ENCODE measurements around the gene DAPK1.

DAPK1 gene

DNA sequence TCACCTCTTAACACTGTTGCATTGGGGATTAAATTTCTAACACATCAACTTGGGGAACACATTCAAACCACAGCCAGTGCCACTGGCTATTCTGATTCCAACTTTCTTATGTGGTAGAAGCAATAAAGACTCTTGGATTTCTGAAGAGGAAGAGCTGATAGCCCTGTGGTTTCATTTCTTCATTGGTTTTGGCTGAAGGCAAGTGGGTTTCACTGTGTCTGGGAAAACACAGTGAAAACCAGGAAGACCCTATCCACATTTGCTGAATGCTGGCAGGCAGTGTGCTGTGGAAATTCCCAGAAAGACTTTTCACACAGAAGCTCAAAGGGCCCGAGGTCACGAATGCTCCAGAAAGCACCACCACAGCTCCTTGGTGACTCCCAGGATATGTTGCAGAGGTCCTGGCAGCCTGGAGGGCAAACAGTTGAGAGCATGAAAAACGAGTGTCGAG lies 67.1 kb downstream of the DAPK1 start:
- no peak overlapping the region for H3K4me3 ChIP-seq (ENCODE audit: low read depth, low read length)
- DNase-seq (ENCODE audit: low read depth, low spot score), result no peak
- ChIA-PET POLR2A (interaction anchor here (0.6 kb wide), 1 partner anchor 1008 kb away, joined by 3 read pairs; no protein-coding TSS in a partner anchor), CTCF (interaction anchor here (1.0 kb wide), 1 partner anchor 13 kb away, joined by 4 read pairs; no protein-coding TSS in a partner anchor)
- TF ChIP-seq, protein P1, sequence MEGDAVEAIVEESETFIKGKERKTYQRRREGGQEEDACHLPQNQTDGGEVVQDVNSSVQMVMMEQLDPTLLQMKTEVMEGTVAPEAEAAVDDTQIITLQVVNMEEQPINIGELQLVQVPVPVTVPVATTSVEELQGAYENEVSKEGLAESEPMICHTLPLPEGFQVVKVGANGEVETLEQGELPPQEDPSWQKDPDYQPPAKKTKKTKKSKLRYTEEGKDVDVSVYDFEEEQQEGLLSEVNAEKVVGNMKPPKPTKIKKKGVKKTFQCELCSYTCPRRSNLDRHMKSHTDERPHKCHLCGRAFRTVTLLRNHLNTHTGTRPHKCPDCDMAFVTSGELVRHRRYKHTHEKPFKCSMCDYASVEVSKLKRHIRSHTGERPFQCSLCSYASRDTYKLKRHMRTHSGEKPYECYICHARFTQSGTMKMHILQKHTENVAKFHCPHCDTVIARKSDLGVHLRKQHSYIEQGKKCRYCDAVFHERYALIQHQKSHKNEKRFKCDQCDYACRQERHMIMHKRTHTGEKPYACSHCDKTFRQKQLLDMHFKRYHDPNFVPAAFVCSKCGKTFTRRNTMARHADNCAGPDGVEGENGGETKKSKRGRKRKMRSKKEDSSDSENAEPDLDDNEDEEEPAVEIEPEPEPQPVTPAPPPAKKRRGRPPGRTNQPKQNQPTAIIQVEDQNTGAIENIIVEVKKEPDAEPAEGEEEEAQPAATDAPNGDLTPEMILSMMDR (IDR thresholded peaks at IDR 0.05; ENCODE audit: insufficient read depth, low read length, missing control alignments), result no peak

DNA sequence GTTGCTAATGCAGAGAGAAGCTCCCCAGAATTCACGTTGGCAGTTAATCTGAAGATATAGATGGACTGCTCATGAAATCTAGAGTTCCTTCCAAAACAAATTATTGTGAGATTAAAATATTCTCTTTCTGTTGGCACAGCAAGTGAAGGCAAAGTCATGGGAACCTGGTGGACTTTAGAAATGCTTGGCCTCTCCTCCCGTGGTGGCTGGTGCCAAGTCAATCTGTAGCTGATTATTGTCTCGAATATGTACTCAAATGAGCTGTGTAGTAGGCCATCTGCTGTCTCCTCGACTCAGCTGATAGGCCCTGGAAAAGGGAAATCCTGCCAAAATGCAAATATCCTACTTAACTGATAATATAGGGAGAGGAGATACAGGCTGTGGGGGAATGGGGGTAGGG lies 69.3 kb downstream of the DAPK1 start:
- TF ChIP-seq, protein P1 (IDR thresholded peaks at IDR 0.05; ENCODE audit: insufficient read depth, low read length, missing control alignments), result no peak
- CTCF ChIA-PET, result no interaction called here
- DNase-seq (ENCODE audit: low read depth, low spot score), result no peak
- no peak overlapping the region for H3K4me3 ChIP-seq (ENCODE audit: low read depth, low read length)
- POLR2A ChIA-PET, result no interaction called here

DNA sequence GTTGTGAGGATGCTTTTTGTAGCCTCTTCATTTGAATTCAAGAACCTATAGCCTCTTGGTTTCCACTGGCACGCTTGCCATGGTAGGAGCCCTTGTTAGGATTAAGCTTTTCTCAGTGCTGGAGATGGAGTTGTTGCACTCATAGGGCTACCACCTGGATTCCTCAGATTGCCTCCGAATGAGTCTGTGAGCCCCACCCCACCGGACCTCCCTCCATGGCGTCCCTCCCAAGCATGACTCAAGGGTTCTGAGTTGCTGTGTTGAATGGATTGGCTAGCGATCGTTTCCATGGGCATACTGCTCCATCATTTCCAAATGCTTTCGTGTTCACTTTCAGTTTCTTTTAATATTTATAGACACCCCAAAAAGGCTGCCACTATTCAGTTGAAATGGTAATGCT lies 69.9 kb downstream of the DAPK1 start:
- TF ChIP-seq, protein P1 (IDR thresholded peaks at IDR 0.05; ENCODE audit: insufficient read depth, low read length, missing control alignments), result no peak
- CTCF ChIA-PET, result no interaction called here
- H3K4me3 ChIP-seq (ENCODE audit: low read depth, low read length), result no peak overlapping the region
- no peak for DNase-seq (ENCODE audit: low read depth, low spot score)
- POLR2A ChIA-PET, result no interaction called here

DNA sequence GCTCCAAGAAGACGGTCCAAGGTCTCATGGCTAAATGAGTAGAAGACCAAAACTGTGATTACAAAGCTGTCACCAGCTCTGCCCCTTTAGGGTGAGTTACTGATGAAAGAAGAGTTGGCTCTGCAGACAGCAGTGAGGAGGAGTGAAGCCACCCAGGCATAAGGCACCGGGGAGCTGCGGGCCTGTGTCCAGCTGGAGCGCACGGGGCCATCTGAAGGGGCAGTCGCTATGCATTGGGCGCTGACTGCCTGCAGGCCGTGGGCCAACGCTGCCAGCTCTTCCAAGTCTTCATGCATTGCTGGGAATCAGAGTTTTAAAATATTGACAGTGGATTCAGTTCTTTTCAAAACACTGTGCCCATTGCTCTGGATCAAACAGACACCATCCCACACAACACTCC lies 70.3 kb downstream of the DAPK1 start:
- TF ChIP-seq, protein P1 (IDR thresholded peaks at IDR 0.05; ENCODE audit: insufficient read depth, low read length, missing control alignments), result no peak
- DNase-seq (ENCODE audit: low read depth, low spot score), result no peak
- CTCF ChIA-PET, result no interaction called here
- H3K4me3 ChIP-seq (ENCODE audit: low read depth, low read length), result no peak overlapping the region
- POLR2A ChIA-PET, result no interaction called here

DNA sequence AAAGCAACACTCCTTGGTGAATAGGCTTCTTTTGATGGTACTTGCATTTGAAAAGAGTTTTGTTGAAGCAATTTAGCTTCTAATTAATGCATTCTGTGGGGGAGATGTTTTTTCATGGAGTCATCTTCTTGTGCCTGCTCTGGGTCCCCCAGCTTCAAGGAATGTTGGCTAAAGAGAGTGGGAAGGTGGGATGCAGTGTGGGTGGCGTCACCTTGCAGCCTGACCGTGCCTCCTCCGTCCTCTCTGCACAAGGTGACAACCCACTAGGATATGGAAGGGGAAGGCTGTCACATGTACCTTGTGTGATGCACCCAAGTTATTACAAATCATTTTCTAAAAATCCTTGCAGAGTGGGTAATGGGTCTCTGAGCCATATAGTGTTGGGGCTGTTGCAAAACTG lies 70.7 kb downstream of the DAPK1 start:
- TF ChIP-seq, protein P1 (IDR thresholded peaks at IDR 0.05; ENCODE audit: insufficient read depth, low read length, missing control alignments), result no peak
- no peak overlapping the region for H3K4me3 ChIP-seq (ENCODE audit: low read depth, low read length)
- no peak for DNase-seq (ENCODE audit: low read depth, low spot score)
- POLR2A ChIA-PET, result no interaction called here
- CTCF ChIA-PET, result no interaction called here

DNA sequence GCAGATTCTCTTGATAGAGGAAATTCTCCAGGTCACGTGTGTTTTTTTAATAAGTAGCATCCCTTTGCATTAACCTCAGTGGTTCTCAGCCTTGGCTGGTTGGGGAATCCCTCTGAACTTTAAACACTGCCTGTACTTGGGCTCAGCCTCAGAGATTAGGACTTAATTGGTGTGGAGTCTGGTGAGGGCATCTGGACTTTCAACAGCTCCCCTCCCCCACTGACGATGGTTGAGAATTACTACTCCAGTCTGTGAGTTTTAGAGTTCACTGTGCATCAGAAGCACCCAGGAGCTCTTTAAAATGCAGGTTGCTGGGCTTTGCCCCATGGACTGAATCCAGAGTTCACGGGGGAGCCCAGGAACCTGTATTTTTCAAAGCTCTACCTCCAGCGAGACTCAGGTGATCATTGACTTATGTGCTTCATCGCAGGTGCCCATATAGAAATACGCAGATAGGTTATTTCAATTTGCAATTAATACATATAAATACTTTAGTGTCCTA lies 71.4 kb downstream of the DAPK1 start:
- TF ChIP-seq, protein P1 (IDR thresholded peaks at IDR 0.05; ENCODE audit: insufficient read depth, low read length, missing control alignments), result no peak
- DNase-seq (ENCODE audit: low read depth, low spot score), result no peak
- H3K4me3 ChIP-seq (ENCODE audit: low read depth, low read length), result no peak overlapping the region
- ChIA-PET CTCF (interaction anchor here (1.0 kb wide), 1 partner anchor 116 kb away, joined by 3 read pairs; no protein-coding TSS in a partner anchor), POLR2A (no interaction called here)
